Activated CD4-positive, alpha-beta T cell treated with anti-CD3 and anti-CD28 coated beads for 48 hours (primary cell): Measurements from ENCODE around the gene ENO2.
A peak's percentile ranks its signal among the peaks of the same experiment; 100 is the strongest.
"Not testable (repeated sequence)": the region's sequence is repeated elsewhere in the genome, so short reads cannot be mapped to it uniquely, and the experiment has no call there.

ENCODE experiments used
- DNase-seq: peaks from one replicate; pipeline ENCODE4 v3.0.0-alpha.2; 2020

Gene ENO2

GRCh38 chr12:6914246-6914946, at the start of gene ENO2:
ENO2 (plus strand) TSS chr12:6914580; CDS start chr12:6915833, 1,253 bp downstream.
- DNase-seq = peak; percentile 86

- DNase-seq = not testable (repeated sequence)
Measured at GRCh38 chr12:6865307-6865706, 49.1 kb upstream of the ENO2 start.

GRCh38 chr12:6866163-6866919, 48.0 kb upstream of the ENO2 start:
- no peak for DNase-seq

DNA sequence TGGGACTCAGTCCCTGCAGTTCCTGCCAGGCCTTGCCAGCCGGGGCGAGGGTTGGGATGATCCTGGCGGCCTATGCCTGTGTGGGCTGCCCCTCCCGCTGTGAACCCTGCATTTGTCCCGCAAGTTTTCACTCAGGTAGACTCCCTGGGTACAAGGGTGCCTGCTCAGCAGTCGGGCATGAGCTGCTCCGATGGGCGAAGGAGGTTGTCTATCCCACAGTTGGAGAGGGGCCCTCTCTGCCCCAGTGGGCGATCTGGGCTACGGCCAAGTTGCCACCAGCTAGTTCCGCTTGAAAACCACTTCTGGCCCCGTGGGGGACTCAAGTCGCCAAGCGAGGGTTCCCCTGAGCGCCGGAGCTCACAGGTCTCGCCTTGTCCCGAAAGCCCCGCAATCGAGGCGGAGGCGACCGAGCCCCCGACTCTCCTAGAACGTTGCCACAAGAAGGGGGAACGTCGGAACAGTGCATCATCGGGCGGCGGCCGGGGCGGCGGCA, 47.4 kb upstream of the ENO2 start:
- DNase-seq = no peak

GRCh38 chr12:6867413-6868210, 46.8 kb upstream of the ENO2 start, which contains the start of gene TPI1:
TPI1 (plus strand) TSS chr12:6867531; CDS start chr12:6867567, 36 bp downstream.
- peak; percentile 84 for DNase-seq

- peak; percentile 25 for DNase-seq
Measured at GRCh38 chr12:6868211-6869048, 46.0 kb upstream of the ENO2 start.

- DNase-seq = peak; percentile 91
Measured at GRCh38 chr12:6869049-6870021, 45.0 kb upstream of the ENO2 start.

- DNase-seq = not testable (repeated sequence)
Measured at GRCh38 chr12:6870304-6870703, 44.1 kb upstream of the ENO2 start.

DNA sequence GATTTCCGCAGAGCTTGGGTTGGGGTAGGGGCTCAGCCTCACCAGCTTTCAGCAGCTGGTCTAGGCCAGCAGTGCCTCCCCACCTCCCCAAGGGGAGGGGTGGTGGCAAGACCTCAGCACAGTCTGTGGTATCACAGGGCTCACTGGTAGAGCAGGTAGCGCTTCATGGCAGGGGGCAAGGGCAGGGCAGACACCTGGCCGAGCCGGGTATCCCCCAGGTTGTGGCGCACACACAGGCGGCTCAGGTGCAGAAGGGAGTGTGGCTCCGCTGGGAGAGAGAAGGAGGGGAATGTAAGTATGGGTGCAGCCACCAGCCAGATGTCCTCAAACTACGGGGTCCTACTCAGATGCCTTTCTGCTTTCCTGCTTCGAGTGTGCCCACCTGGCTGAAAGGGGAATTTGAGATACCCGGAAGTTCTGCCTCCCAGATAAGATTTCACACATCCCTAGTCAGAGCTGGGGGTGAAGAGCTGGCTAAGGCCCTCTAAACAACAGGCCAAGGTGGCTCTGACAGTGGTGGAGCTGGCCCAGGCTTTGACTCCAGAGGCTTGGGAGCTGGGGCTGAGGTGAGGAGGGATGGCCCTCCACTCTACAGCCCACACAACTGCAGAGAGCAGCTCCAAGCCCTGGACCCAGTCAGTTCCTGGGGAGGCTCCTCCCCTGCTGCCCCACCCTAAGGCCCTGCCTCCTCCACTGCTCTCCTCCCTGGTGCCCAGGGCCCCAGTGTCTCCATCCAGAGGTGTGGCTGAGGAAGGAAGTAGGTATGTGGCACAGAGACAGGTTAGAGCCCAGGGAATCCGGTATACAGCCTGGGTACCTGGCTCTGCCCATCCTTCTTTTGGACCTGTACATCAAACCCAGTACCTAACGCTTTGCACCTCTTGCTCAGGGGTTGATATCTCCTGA, 43.1 kb upstream of the ENO2 start:
- DNase-seq = peak; percentile 65

DNA sequence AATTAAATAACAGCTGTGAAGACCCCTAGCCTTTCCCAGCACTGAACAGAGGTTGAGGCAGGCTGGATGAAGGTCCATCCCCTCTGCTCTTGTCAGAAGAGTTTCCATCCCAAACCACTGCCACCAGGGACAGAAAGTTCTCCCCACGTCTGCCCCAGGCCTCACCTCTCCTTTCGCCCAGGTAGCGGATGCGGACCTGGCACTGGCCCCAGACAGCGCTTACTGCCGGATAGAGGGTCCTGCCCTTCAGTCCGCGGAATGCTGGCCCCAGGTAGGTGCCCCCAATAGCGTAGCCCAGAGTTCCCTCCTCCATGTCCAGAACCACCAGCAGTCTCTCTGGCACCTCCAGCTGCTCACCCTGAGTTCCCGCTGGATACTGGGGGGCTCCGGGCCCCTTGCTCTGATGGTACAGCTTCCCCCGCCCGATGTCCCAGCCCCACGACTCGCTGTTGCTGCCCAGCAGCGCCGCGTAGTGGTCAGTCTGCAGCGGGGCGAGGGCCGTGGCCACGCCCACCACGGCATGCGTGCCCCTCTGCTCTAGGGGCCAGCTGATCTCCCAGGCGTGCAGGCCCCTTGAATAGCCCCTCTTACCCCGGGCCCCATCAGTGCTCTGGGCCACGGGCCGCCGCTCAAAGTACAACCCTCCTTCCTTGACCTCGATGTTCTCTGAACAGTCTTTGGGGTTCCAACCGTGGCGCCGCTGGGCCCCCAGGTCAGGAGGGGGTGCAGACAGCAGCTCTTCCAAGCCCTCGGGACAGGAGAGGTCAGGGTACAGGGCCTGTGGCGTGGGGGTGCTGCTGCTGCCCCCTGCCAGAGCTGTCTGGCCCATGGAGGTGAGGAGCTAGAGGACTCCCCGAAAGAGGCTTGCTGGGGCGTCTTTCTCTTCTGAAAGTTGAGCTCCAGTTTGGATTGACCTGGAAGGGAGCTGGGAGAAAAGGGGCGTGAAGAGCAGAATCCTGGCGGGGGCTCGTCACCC, 42.0 kb upstream of the ENO2 start:
- DNase-seq = peak; percentile 90

- DNase-seq = peak; percentile 99
Measured at GRCh38 chr12:6873094-6874014, 41.0 kb upstream of the ENO2 start, which contains the start of gene SPSB2. SPSB2 (minus strand) TSS chr12:6873303; CDS start chr12:6872901, 402 bp downstream.

DNA sequence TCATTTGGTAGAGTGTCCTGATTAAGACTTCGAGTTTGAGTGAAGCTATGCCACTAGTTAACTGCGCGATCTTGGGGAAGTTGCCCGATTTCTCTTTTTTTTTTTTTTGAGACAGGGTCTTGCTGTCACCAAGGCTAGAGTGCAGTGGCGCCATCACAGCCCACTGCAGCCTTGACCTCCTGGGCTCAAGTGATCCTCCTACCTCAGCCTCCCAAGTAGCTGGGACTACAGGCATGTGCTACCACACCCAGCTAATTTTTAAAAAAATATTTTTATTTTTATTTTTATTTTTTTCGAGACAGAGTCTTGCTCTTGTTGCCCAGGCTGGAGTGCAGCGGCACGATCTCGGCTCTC, 40.4 kb upstream of the ENO2 start:
- not testable (repeated sequence) for DNase-seq

DNA sequence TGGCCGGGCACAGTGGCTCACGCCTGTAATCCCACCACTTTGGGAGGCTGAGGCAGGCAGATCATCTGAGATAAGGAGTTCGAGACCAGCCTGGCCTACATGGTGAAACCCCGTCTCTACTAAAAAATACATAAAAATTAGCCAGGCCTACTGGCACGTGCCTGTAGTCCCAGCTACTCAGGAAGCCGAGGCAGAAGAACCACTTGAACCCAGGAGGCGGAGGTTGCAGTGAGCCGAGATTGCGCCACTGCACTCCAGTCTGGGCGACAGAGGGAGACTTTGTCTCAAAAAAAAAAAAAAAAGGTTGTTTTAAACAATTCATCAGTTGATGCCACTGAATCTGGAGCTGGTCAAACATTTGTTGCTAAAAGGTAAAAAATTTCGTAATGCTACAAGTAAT, 34.6 kb upstream of the ENO2 start:
- not testable (repeated sequence) for DNase-seq

GRCh38 chr12:6883252-6883651, 31.1 kb upstream of the ENO2 start:
- no peak for DNase-seq

DNA sequence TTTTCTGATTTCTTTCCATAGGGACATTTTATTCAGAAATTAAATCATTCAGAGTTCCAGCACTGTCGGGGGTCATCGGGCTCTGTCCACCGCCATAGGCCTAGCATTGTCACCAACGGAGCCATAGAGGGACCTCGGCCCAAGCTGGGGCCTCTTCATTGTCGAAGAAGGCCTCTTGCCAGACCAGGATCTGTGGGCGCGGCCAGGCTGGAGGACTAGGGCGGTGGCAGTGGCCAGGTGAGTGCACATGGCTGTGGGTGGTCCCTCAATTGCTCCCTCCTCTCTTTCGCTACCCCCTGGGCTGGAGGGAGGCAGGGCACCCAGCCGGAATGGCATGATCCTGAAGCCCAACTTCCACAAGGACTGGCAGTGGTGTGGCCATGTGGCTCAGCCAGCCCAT, 30.7 kb upstream of the ENO2 start:
- no peak for DNase-seq

DNA sequence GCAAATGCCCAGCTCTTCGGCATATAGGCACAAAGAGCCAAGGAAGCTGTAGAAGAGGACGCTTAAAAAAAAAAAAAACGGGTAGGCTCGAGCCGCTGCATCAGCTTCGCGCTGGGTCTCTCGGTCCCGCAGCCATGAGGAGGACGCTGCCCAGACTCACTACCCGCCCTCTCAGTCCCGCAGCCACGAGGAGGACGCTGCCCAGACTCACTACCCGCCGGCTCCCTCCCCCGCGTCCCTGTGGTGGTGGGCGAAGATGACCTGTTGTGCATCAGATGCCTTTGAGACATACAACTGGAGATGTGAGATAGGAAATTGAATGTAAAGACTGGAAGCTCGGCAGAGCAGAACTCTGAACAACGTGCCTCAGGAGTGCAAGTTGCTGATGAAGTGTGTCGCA, 29.8 kb upstream of the ENO2 start:
- DNase-seq = no peak
